Right cardiac atrium (tissue), 5 donors: Measurements from ENCODE around the gene ASTN2. TPM values are rescaled to one million over a fixed set of nuclear protein-coding genes. Genes with fewer than 3 reads are reported as not detected.
"Not testable (repeated sequence)": the region's sequence is repeated elsewhere in the genome, so short reads cannot be mapped to it uniquely, and the experiment has no call there.

Experiments
- ATAC-seq, 2 donors: fragments of 200-7000 bp; cut with Tn5 transposase; one replicate each; pipeline versions ENCODE4 v1.8.0 to v1.9.1; 2020; ENCODE audit warnings: moderate library complexity in 2 of 2, mild to moderate bottlenecking in 1 of 2
- DNase-seq, 3 donors: peaks; one replicate each; pipeline ENCODE4 v3.0.0-alpha.2; 2020
- H3K27ac ChIP-seq: one replicate; pipeline ENCODE4 v1.5.1; 2013; ENCODE audit warnings: mild to moderate bottlenecking, low read length, control low read depth, moderate library complexity
- H3K27me3 ChIP-seq: one replicate; pipeline ENCODE4 v1.6.1; 2013; ENCODE audit not compliant: control insufficient read depth, insufficient read depth
- H3K4me1 ChIP-seq: one replicate; pipeline ENCODE4 v1.6.1; 2013; ENCODE audit warnings: low read length; ENCODE audit not compliant: control insufficient read depth, insufficient read depth
- H3K4me3 ChIP-seq: one replicate; pipeline ENCODE4 v1.5.1; 2013; ENCODE audit warnings: low read length, control low read depth
- H3K9me3 ChIP-seq: one replicate; pipeline ENCODE4 v1.6.1; 2013; ENCODE audit warnings: low read length; ENCODE audit not compliant: control insufficient read depth
- WGBS: extraction: QIAGEN DNeasy Blood & Tissue Kit; methylation state at CpG from one replicate; pipeline ENCODE4 v1.1.7; 2013; 5-methylcytosine and 5-hydroxymethylcytosine counted together
- intact Hi-C, 4 donors: fragments of 100-400 bp; cut with DNase I; formaldehyde crosslinking; loops; one replicate each; pipeline versions ENCODE4 v1.11.0 to v1.14.0; 2022 to 2023
- polyA plus RNA-seq: library from polyadenylated mRNA; stranded (reverse); fragments of 200-250 nt; gene quantifications from one replicate; pipeline ENCODE4 v1.2.3, GENCODE V29; 2013
- total RNA-seq, 4 donors: library from RNA; stranded (reverse); fragmentation: NEBNext Ultra II Directional; extraction: Animal tissue kit (Norgen Biotek cat#: 25700); gene quantifications; one replicate each; pipeline ENCODE4 v1.2.1, GENCODE V29; 2021
- donor health status: healthy with polysubstance abuse.
- donor health status: DM: no; HTN: yes; CAD: no.
- donor health status: DM: no; HTN: no; CAD: no.
- donor health status: DM: no; HTN: yes; CAD: no; lungs with severe emphysema.
- donor health status: DM: yes; HTN: yes; CAD: no.

ASTN2 gene
- total and polyA plus RNA-seq, 5 donors: 18.1 to 79.3 (median 59.8) TPM

DNA sequence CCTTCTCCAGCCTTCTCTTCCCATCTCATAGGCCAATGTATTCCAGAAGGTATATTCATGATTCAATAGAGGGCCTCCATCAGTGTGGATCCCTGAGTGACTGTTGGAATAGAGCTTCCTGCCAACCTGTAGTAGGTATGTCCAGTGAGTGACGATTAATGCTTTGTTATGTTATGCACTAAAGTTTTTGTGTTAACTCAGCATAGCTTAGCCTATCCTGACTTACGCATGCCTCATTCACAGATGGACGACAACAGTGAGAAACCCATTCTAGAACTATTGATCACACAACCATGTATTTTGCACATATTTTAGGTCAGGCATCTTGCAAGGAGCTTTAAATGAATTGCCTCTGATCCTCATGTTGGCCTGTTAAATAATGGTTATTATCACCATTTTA lies 953.2 kb downstream of the ASTN2 start:
- H3K4me3 ChIP-seq: no peak overlapping the region
- intact Hi-C loops: loop anchor here in 1 of 4 donors (10.0 kb wide), 1 partner anchor 517 kb away; no protein-coding TSS in a partner anchor

DNA sequence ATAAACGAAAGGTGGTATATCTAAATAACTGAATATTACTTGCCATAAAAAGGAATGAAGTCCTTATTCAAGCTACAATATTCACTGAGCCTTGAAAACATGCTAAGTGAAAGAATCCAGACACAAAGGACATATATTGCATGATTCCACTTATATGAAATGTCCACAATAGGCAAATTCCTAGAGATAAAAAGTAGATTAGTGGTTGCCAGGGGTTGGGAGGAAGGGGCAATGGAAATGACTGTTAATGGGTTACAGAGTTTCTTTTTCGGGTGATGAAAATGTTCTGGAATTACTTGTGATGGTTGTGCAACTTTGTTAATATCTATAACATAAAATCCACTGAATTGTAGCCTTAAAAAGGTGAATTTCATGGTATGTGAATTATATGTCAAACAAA lies 954.8 kb downstream of the ASTN2 start:
- Histone ChIP-seq H3K4me3 (no peak overlapping the region), H3K27me3 (no peaks in the 10 kb centered on the region), H3K9me3 (no peaks in the 10 kb centered on the region), H3K4me1 (no peaks in the 10 kb centered on the region), H3K27ac (no peak overlapping the region)
- intact Hi-C loops: loop anchor here in 1 of 4 donors (10.0 kb wide), 1 partner anchor 515 kb away; no protein-coding TSS in a partner anchor
- 80% methylated on average over 2 of the region's 2 CpGs for WGBS
- ATAC-seq (no peak), DNase-seq (no peak)

More for the DNA sequence above, 953.2 kb downstream of the ASTN2 start:
- DNase-seq (no peak), ATAC-seq (no peak)
- WGBS: 96% methylated on average over 3 of the region's 3 CpGs
- Histone ChIP-seq H3K27ac (no peak overlapping the region), H3K27me3 (no peaks in the 10 kb centered on the region), H3K4me1 (no peaks in the 10 kb centered on the region), H3K9me3 (no peaks in the 10 kb centered on the region)

DNA sequence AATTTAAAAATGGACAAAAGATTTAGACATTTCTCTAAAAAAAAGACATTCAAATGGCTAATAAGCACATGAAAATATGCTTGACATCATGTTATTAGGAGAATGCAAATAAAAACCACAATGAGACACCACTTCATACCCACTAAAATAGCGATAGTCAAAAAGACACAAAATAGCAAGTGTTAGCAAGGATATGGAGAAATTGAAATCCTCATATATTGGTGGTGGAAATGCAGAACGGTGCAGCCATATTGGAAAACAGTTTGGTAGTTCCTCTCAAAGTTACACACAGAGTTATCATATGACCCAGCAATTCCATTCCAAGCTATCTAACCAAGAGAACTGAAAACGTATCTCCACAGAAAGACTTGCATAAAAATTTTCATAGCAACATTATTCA lies 955.3 kb downstream of the ASTN2 start:
- Histone ChIP-seq H3K4me1 (no peaks in the 10 kb centered on the region), H3K9me3 (no peaks in the 10 kb centered on the region), H3K27me3 (no peaks in the 10 kb centered on the region), H3K27ac (no peak overlapping the region), H3K4me3 (no peak overlapping the region)
- DNase-seq: no peak
- intact Hi-C loops: no loop called here
- WGBS: 77% methylated on average over 3 of the region's 3 CpGs
- ATAC-seq: no peak

DNA sequence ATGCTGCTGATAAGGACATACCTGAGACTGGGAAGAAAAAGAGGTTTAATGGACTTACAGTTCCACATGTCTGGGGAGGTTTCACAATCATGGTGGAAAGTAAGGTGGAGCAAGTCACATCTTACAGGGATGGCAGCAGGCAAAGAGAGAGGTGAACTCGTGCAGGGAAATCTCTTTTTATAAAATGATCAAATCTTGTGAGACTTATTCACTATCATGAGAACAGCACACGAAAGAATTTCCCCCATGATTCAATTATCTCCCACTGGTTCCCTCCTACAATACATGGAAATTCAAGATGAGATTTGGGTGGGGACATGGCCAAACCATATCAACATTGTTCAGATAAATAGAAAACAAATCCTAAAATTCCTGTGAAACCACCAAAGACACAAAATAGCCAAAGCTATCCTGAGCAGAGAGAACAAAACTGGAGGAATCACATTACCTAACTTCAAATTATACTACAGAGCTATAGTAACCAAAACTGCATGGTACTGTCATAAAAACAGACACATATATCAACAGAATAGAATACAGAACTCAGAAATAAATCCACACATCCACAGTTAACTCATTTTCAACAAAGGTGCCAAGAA lies 958.3 kb downstream of the ASTN2 start:
- Histone ChIP-seq H3K4me1 (no peaks in the 10 kb centered on the region), H3K4me3 (no peak overlapping the region), H3K27ac (no peak overlapping the region), H3K9me3 (no peaks in the 10 kb centered on the region), H3K27me3 (no peaks in the 10 kb centered on the region)
- WGBS: 89% methylated on average over 2 of the region's 2 CpGs
- ATAC-seq: no peak
- intact Hi-C loops: no loop called here
- no peak for DNase-seq

DNA sequence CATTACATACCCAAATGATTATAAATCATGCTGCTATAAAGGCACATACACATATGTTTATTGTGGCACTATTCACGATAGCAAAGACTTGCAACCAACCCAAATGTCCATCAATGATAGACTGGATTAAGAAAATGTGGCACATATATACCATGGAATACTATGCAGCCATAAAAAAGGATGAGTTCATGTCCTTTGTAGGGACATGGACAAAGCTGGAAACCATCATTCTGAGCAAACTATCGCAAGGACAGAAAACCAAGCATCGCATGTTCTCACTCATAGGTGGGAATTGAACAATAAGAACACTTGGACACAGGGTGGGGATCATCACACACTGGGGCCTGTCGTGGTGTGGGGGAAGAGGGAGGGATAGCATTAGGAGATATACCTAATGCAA lies 960.3 kb downstream of the ASTN2 start:
- H3K27me3 ChIP-seq, H3K4me3 ChIP-seq, H3K27ac ChIP-seq, H3K9me3 ChIP-seq, intact Hi-C loops, ATAC-seq, H3K4me1 ChIP-seq, DNase-seq: not testable (repeated sequence)
- 93% methylated on average over 4 of the region's 4 CpGs for WGBS

DNA sequence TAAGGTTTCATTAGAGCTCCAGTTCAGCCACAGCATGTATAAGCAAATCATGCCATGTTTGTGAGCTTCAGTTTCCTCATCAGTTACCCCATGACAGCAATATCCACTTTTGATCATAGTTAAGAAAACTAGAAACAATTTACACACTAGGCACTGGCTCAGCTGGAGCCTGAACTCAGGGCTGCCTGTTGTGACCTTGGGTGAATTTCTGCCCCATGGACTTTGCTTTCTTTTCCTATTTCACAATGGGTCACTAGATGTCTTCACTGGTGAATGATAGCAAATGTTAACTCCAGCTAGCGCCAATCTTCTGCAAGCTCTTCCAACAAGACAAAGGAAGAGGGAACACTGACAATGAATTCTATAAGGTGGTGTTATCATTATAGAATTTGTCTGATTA lies 961.1 kb downstream of the ASTN2 start:
- ATAC-seq: no peak
- intact Hi-C loops: no loop called here
- H3K9me3 ChIP-seq: no peaks in the 10 kb centered on the region
- 97% methylated on average over 1 of the region's 1 CpG for WGBS
- no peak overlapping the region for H3K27ac ChIP-seq
- H3K4me1 ChIP-seq: no peaks in the 10 kb centered on the region
- H3K27me3 ChIP-seq: no peaks in the 10 kb centered on the region
- no peak overlapping the region for H3K4me3 ChIP-seq
- DNase-seq: no peak

DNA sequence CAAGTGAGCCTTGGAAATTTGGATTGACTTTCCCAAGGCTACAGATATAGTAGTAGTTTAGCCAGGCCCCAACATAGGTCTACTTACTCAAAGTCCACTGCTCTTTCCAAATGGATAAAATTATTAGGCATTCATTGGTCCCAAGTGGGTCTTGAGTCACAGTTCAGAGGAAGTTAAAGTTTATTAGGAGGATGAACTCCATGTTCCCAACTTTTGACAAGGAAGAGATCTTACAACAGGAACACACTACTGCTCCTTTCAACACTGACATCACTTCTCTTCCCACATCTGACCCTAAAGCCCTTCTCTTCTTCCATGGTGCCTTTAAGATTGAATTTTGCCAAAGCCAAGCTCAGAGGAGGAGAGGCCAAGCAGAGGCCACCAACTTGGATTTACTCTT lies 962.2 kb downstream of the ASTN2 start:
- Histone ChIP-seq H3K27me3 (no peaks in the 10 kb centered on the region), H3K9me3 (no peaks in the 10 kb centered on the region), H3K4me3 (no peak overlapping the region), H3K27ac (no peak overlapping the region), H3K4me1 (no peaks in the 10 kb centered on the region)
- ATAC-seq (peak; percentile 63 to 82), DNase-seq (no peak)
- intact Hi-C loops: no loop called here

DNA sequence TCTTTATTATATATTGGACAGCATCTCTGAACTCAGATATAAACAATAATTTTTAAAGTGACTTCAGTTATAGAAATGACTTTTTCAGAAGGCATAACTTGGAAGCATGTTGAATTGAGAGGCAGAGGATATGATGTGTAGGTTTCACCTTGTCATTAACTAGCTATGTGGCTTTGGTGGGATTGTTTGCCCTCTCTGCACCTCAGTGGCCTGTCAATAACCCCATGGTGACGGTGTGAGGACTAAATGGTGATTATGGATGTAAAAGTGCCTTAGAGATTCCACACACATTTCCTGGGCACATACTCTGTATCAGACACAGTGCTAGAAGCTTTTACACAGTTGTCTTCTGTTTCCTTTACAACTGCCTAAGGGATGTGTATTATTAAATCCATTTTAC lies 962.6 kb downstream of the ASTN2 start:
- no peaks in the 10 kb centered on the region for H3K4me1 ChIP-seq
- H3K27ac ChIP-seq: no peak overlapping the region
- DNase-seq (no peak), ATAC-seq (no peak)
- intact Hi-C loops: no loop called here
- H3K9me3 ChIP-seq: no peaks in the 10 kb centered on the region
- H3K4me3 ChIP-seq: no peak overlapping the region
- no peaks in the 10 kb centered on the region for H3K27me3 ChIP-seq
- WGBS: 87% methylated on average over 1 of the region's 1 CpG

DNA sequence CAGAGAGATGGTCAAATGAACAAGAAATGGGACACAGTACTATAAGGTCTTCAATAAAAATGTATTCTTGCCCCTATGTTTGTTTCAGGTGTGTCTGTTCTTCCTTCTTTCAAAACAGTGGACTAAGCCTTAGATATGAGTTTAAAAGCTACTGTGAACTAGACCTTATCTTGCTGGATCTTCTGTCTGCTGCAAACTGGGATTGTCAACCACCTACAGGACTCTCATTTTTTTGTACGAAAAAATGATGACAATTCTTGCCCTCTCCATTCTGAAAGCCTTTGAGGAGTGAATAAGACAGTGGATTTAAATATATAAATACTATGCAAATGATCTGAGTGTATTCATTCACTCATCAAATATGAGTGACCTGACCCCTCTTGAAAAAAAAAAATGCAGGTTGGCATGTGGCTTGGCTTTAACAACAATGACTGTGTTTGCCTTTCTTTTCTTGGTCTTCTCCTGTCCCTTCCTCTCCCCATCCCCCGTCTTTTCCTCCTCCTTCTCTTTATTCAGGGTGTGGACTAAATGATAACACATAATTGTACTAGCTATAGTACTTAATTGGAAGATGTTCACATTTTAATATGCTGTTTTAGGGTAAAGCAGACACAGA lies 963.2 kb downstream of the ASTN2 start:
- DNase-seq: no peak
- intact Hi-C loops: no loop called here
- 78% methylated on average over 2 of the region's 2 CpGs for WGBS

DNA sequence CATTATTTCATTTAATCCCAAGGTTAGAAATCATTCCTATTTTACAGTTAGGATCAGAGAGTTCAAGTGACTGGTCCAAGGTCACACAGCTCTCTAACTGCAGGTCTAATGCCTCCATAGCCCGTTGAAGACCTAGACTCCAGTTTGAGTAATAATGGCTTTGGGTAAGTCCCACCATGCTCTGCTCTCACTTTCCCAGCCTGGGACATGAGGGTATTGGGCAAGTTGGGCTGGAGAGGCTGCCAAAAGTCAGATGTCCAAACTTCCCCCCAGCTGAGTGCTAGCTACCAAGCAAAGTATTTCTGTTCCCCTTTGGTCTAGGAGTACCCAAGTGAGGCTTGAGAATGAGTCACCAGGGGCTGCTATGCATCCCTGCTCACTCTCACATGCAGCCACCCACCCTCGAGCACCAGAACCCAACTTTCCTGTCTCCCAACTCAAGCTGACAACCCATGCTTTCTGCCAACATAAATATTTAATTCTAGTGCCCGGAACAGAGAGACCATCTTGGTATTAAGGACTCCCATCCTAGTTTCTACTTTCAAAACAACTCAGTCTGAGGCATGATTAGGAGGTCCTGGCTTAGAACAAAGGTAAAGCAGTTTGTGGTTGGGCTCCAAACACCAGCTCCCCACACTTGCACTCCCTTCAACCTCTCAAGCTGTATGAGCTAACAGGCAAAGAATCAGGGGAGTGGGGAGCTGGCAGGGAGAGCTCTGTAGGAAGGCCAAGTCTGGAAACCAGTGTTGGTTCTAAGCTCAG lies 964.3 kb downstream of the ASTN2 start:
- Histone ChIP-seq H3K27ac (no peak overlapping the region), H3K4me3 (no peak overlapping the region), H3K9me3 (no peaks in the 10 kb centered on the region), H3K4me1 (no peaks in the 10 kb centered on the region), H3K27me3 (no peaks in the 10 kb centered on the region)
- WGBS: 56% methylated on average over 3 of the region's 3 CpGs
- intact Hi-C loops: no loop called here
- DNase-seq (no peak), ATAC-seq (peak in 1 of 2 donors; percentile 38)

More for the DNA sequence above, 963.2 kb downstream of the ASTN2 start:
- ATAC-seq: no peak
- no peaks in the 10 kb centered on the region for H3K9me3 ChIP-seq
- no peaks in the 10 kb centered on the region for H3K4me1 ChIP-seq
- no peak overlapping the region for H3K4me3 ChIP-seq
- no peak overlapping the region for H3K27ac ChIP-seq
- no peaks in the 10 kb centered on the region for H3K27me3 ChIP-seq

DNA sequence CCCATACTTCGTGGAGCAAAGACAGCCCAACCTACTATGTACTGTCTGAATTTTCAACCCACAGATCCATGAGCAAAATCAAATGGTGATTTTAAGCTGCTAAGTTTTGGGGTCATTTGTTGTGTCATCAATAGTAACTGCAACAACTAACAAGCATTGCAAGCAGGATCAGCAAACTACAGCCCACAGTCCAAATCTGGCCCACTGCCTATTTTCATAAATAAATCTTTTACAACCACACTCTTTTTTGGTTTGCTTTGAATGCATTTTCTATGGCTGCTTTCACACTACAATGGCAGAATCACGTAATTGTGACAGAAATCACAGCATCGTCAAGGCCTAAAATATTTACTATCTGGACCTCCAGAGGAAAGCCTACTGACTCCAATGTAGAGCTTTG lies 964.9 kb downstream of the ASTN2 start:
- ATAC-seq: no peak
- no peaks in the 10 kb centered on the region for H3K4me1 ChIP-seq
- no peak overlapping the region for H3K4me3 ChIP-seq
- WGBS: 90% methylated on average over 3 of the region's 3 CpGs
- H3K27ac ChIP-seq: no peak overlapping the region
- DNase-seq: no peak
- intact Hi-C loops: no loop called here
- no peaks in the 10 kb centered on the region for H3K9me3 ChIP-seq
- no peaks in the 10 kb centered on the region for H3K27me3 ChIP-seq
